ENCODE measurements around the gene DDX31.
"Not testable (repeated sequence)": the region's sequence is repeated elsewhere in the genome, so short reads cannot be mapped to it uniquely, and the experiment has no call there.

Gene DDX31

GRCh38 chr9:132669698-132670456 lies at the start of gene DDX31:
Gene DDX31 (minus strand): TSS chr9:132669983. CDS start chr9:132669934, 49 bp downstream.
- H3K4me3 ChIP-seq (replicated peaks in 1 of 2; ENCODE audit: low read depth in 2 of 2, low read length in 2 of 2): peak within 1 kb of the TSS; percentile 95 to 96
- peak; percentile 82 to 85 for DNase-seq (ENCODE audit: low read depth in 2 of 2)
- TF ChIP-seq CTCF (IDR thresholded peaks at IDR 0.05; ENCODE audit: low read depth, low read length): no peak

GRCh38 chr9:132718381-132718928 lies 48.7 kb upstream of the DDX31 start:
- H3K4me3 ChIP-seq (replicated peaks in 1 of 2; ENCODE audit: low read depth in 2 of 2, low read length in 2 of 2); DNase-seq (ENCODE audit: low read depth in 2 of 2): not testable (repeated sequence)

GRCh38 chr9:132717326-132717945 lies 47.7 kb upstream of the DDX31 start:
- H3K4me3 ChIP-seq (replicated peaks in 1 of 2; ENCODE audit: low read depth in 2 of 2, low read length in 2 of 2): no peak overlapping the region
- DNase-seq (ENCODE audit: low read depth in 2 of 2): no peak
- no peak for TF ChIP-seq CTCF (IDR thresholded peaks at IDR 0.05; ENCODE audit: low read depth, low read length)

DNA sequence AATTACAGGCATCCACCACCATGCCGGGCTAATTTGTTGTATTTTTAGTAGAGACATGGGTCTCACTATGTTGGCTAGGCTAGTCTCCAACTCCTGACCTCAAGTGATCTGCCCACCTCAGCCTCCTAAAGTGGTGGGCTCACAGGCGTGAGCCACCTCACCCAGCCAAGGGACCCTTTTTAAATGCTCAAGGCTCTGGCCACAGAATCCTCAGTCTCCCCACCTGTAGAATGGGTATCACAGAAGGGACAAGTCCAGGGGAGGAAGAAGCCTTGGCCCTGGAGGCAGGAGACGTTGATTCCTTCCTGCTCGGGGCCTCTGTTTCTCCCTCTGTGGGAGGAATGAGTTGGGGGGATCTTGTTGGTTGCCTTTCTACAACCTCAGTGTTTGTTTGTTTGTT lies 46.2 kb upstream of the DDX31 start:
- H3K4me3 ChIP-seq (replicated peaks in 1 of 2; ENCODE audit: low read depth in 2 of 2, low read length in 2 of 2): no peak overlapping the region
- DNase-seq (ENCODE audit: low read depth in 2 of 2): no peak
- no peak for TF ChIP-seq CTCF (IDR thresholded peaks at IDR 0.05; ENCODE audit: low read depth, low read length)

DNA sequence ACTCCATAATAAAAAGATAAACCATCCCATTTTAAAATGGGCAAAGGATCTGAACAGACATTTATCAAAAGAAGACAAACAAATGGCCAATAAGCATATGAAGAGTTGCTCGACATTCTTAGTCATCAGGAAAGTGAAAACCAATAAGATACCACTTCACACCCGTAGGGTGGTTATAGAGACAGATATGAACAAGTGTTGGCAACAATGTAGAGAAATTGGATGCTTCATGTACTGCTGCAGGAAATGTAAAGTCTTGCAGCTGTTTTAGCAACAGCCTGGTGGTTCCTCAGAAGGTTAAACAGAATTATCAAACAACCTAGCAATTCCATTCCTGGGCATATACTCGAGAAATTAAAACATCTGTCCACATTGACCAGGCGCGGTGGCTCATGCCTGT lies 43.0 kb upstream of the DDX31 start:
- no peak for DNase-seq (ENCODE audit: low read depth in 2 of 2)
- TF ChIP-seq CTCF (IDR thresholded peaks at IDR 0.05; ENCODE audit: low read depth, low read length): no peak
- no peak overlapping the region for H3K4me3 ChIP-seq (replicated peaks in 1 of 2; ENCODE audit: low read depth in 2 of 2, low read length in 2 of 2)

DNA sequence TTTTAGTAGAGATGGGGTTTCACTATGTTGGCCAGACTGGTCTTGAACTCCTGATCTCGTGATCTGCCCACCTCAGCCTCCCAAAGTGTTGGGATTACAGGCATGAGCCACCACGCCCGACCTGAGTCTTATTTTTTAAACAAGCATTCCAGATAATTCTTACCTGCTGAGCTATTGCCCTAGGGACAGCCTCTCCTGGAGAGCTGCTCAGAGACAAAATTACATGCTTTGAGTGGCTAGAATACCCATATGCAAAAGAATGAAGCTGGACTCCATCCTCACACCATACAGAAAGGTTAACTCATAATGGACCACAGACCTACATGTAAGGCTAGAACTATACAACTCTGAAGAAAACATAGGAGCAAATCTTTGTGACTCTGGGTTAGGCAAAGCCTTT lies 42.1 kb upstream of the DDX31 start:
- no peak for TF ChIP-seq CTCF (IDR thresholded peaks at IDR 0.05; ENCODE audit: low read depth, low read length)
- DNase-seq (ENCODE audit: low read depth in 2 of 2): no peak

GRCh38 chr9:132711152-132711551 lies 41.4 kb upstream of the DDX31 start:
- DNase-seq (ENCODE audit: low read depth in 2 of 2); H3K4me3 ChIP-seq (replicated peaks in 1 of 2; ENCODE audit: low read depth in 2 of 2, low read length in 2 of 2): not testable (repeated sequence)

More for the DNA sequence above, 42.1 kb upstream of the DDX31 start:
- H3K4me3 ChIP-seq (replicated peaks in 1 of 2; ENCODE audit: low read depth in 2 of 2, low read length in 2 of 2): no peak overlapping the region
